Measurements from ENCODE around the gene PLEKHG3. TPM values are rescaled to one million over a fixed set of nuclear protein-coding genes. Genes with fewer than 3 reads are reported as not detected.

PLEKHG3 gene
- total RNA-seq, 2 experiments from 2014 or later: 20.1 to 22.6 TPM

GRCh38 chr14:64738281-64738804 lies 34.1 kb downstream of the PLEKHG3 start:
- H3K27me3 Mint-ChIP-seq: no peaks in the 10 kb centered on the region
- intact Hi-C loops (cut with micrococcal nuclease): no loop called here
- H3K9me3 Mint-ChIP-seq: no peaks in the 10 kb centered on the region
- DNase-seq: no peak
- no peak overlapping the region for H3K27ac Mint-ChIP-seq
- peaks cover 10% of the 10 kb centered on the region for H3K36me3 Mint-ChIP-seq
- H3K4me1 Mint-ChIP-seq (ENCODE audit: low read depth): peaks cover 17% of the 10 kb centered on the region
- no peak overlapping the region for H3K4me3 Mint-ChIP-seq
- ChIA-PET CTCF (interaction anchor here (1.1 kb wide), 1 partner anchor 64 kb away, joined by 3 read pairs; no protein-coding TSS in a partner anchor), POLR2A (interaction anchor here (0.9 kb wide), 1 partner anchor 12 kb away, joined by 3 read pairs; no protein-coding TSS in a partner anchor)

- CTCF ChIA-PET: no interaction called here
- Mint-ChIP-seq H3K27ac (no peak overlapping the region), H3K9me3 (peaks cover 2% of the 10 kb centered on the region)
Measured at GRCh38 chr14:64741200-64741599, 37.0 kb downstream of the PLEKHG3 start.

GRCh38 chr14:64741961-64742360 lies 37.7 kb downstream of the PLEKHG3 start:
- ChIA-PET CTCF (no interaction called here), POLR2A (no interaction called here)
- peaks cover 21% of the 10 kb centered on the region for H3K4me1 Mint-ChIP-seq (ENCODE audit: low read depth)
- H3K9me3 Mint-ChIP-seq: peaks cover 2% of the 10 kb centered on the region
- H3K27ac Mint-ChIP-seq: no peak overlapping the region
- no peak overlapping the region for H3K4me3 Mint-ChIP-seq
- no peak for DNase-seq
- peaks cover 23% of the 10 kb centered on the region for H3K36me3 Mint-ChIP-seq
- H3K27me3 Mint-ChIP-seq: no peaks in the 10 kb centered on the region
- intact Hi-C loops (cut with micrococcal nuclease): no loop called here

More at GRCh38 chr14:64741200-64741599, 37.0 kb downstream of the PLEKHG3 start:
- POLR2A ChIA-PET: no interaction called here
- peaks cover 23% of the 10 kb centered on the region for H3K36me3 Mint-ChIP-seq
- DNase-seq: no peak
- no peak overlapping the region for H3K4me3 Mint-ChIP-seq
- H3K27me3 Mint-ChIP-seq: no peaks in the 10 kb centered on the region
- peaks cover 14% of the 10 kb centered on the region for H3K4me1 Mint-ChIP-seq (ENCODE audit: low read depth)
- intact Hi-C loops (cut with micrococcal nuclease): no loop called here

GRCh38 chr14:64743061-64743460 lies 38.8 kb downstream of the PLEKHG3 start:
- DNase-seq: no peak
- peaks cover 23% of the 10 kb centered on the region for H3K36me3 Mint-ChIP-seq
- peaks cover 29% of the 10 kb centered on the region for H3K4me1 Mint-ChIP-seq (ENCODE audit: low read depth)
- ChIA-PET POLR2A (no interaction called here), CTCF (no interaction called here)
- H3K4me3 Mint-ChIP-seq: no peak overlapping the region
- H3K9me3 Mint-ChIP-seq: peaks cover 2% of the 10 kb centered on the region
- H3K27ac Mint-ChIP-seq: no peak overlapping the region
- H3K27me3 Mint-ChIP-seq: no peaks in the 10 kb centered on the region
- intact Hi-C loops (cut with micrococcal nuclease): no loop called here

- Mint-ChIP-seq H3K27ac (peak overlapping the region; percentile 30), H3K36me3 (peaks cover 21% of the 10 kb centered on the region), H3K4me1 (ENCODE audit: low read depth) (peaks cover 29% of the 10 kb centered on the region), H3K9me3 (peaks cover 2% of the 10 kb centered on the region), H3K27me3 (no peaks in the 10 kb centered on the region), H3K4me3 (no peak overlapping the region)
- intact Hi-C loops (cut with micrococcal nuclease): no loop called here
- no peak for DNase-seq
- ChIA-PET POLR2A (no interaction called here), CTCF (interaction anchor here (1.2 to 1.3 kb wide), 2 partner anchors 15 to 19 kb away, joined by 4 to 6 read pairs; no protein-coding TSS in a partner anchor)
Measured at GRCh38 chr14:64745511-64746091, 41.4 kb downstream of the PLEKHG3 start.

GRCh38 chr14:64746298-64747250 lies 42.4 kb downstream of the PLEKHG3 start:
- peaks cover 2% of the 10 kb centered on the region for H3K9me3 Mint-ChIP-seq
- H3K27ac Mint-ChIP-seq: peak overlapping the region; percentile 14
- no peaks in the 10 kb centered on the region for H3K27me3 Mint-ChIP-seq
- intact Hi-C loops (cut with micrococcal nuclease): no loop called here
- ChIA-PET CTCF (interaction anchor here (1.0 to 1.3 kb wide), 3 partner anchors 14 to 75 kb away, joined by 4 to 6 read pairs (median 5); no protein-coding TSS in a partner anchor), POLR2A (no interaction called here)
- no peak for DNase-seq
- H3K4me3 Mint-ChIP-seq: no peak overlapping the region
- H3K4me1 Mint-ChIP-seq (ENCODE audit: low read depth): peaks cover 29% of the 10 kb centered on the region
- H3K36me3 Mint-ChIP-seq: peaks cover 16% of the 10 kb centered on the region

GRCh38 chr14:64747327-64747726 lies 43.1 kb downstream of the PLEKHG3 start:
- peak; percentile 38 for DNase-seq
- ChIA-PET POLR2A (no interaction called here), CTCF (interaction anchor here (0.6 to 1.0 kb wide), 2 partner anchors 75 to 144 kb away, joined by 3 to 5 read pairs; no protein-coding TSS in a partner anchor)
- Mint-ChIP-seq H3K4me1 (ENCODE audit: low read depth) (peaks cover 29% of the 10 kb centered on the region), H3K27me3 (no peaks in the 10 kb centered on the region), H3K9me3 (peaks cover 2% of the 10 kb centered on the region), H3K36me3 (peaks cover 13% of the 10 kb centered on the region), H3K4me3 (no peak overlapping the region), H3K27ac (no peak overlapping the region)
- intact Hi-C loops (cut with micrococcal nuclease): no loop called here

GRCh38 chr14:64748521-64748920 lies 44.3 kb downstream of the PLEKHG3 start:
- Mint-ChIP-seq H3K4me3 (no peak overlapping the region), H3K27me3 (no peaks in the 10 kb centered on the region), H3K36me3 (peaks cover 13% of the 10 kb centered on the region), H3K9me3 (peaks cover 2% of the 10 kb centered on the region), H3K4me1 (ENCODE audit: low read depth) (peaks cover 29% of the 10 kb centered on the region), H3K27ac (no peak overlapping the region)
- ChIA-PET CTCF (no interaction called here), POLR2A (no interaction called here)
- intact Hi-C loops (cut with micrococcal nuclease): no loop called here
- no peak for DNase-seq

- Mint-ChIP-seq H3K9me3 (peaks cover under 1% of the 10 kb centered on the region), H3K27ac (no peak overlapping the region), H3K4me1 (ENCODE audit: low read depth) (peaks cover 29% of the 10 kb centered on the region), H3K4me3 (no peak overlapping the region), H3K27me3 (no peaks in the 10 kb centered on the region), H3K36me3 (peaks cover 9% of the 10 kb centered on the region)
- ChIA-PET CTCF (interaction anchor here (1.2 kb wide), 1 partner anchor 16 kb away, joined by 6 read pairs; no protein-coding TSS in a partner anchor), POLR2A (interaction anchor here (1.2 kb wide), 1 partner anchor 11 kb away, joined by 3 read pairs; no protein-coding TSS in a partner anchor)
- intact Hi-C loops (cut with micrococcal nuclease): no loop called here
- DNase-seq: no peak
Measured at GRCh38 chr14:64748995-64749714, 44.9 kb downstream of the PLEKHG3 start.

GRCh38 chr14:64752909-64753308 lies 48.7 kb downstream of the PLEKHG3 start:
- H3K27me3 Mint-ChIP-seq: no peaks in the 10 kb centered on the region
- H3K27ac Mint-ChIP-seq: no peak overlapping the region
- POLR2A ChIA-PET: no interaction called here
- H3K9me3 Mint-ChIP-seq: no peaks in the 10 kb centered on the region
- peaks cover 31% of the 10 kb centered on the region for H3K4me1 Mint-ChIP-seq (ENCODE audit: low read depth)
- no peak for DNase-seq
- no peaks in the 10 kb centered on the region for H3K36me3 Mint-ChIP-seq
- intact Hi-C loops (cut with micrococcal nuclease): no loop called here
- no peak overlapping the region for H3K4me3 Mint-ChIP-seq
- CTCF ChIA-PET: interaction anchor here (1.2 kb wide), 1 partner anchor 12 kb away, joined by 3 read pairs; no protein-coding TSS in a partner anchor

GRCh38 chr14:64753374-64753773 lies 49.1 kb downstream of the PLEKHG3 start:
- CTCF ChIA-PET: interaction anchor here (1.2 kb wide), 1 partner anchor 12 kb away, joined by 3 read pairs; no protein-coding TSS in a partner anchor
- Mint-ChIP-seq H3K4me3 (no peak overlapping the region), H3K9me3 (no peaks in the 10 kb centered on the region), H3K27me3 (no peaks in the 10 kb centered on the region), H3K27ac (no peak overlapping the region), H3K36me3 (no peaks in the 10 kb centered on the region), H3K4me1 (ENCODE audit: low read depth) (peaks cover 35% of the 10 kb centered on the region)
- intact Hi-C loops (cut with micrococcal nuclease): no loop called here
- DNase-seq: no peak
- POLR2A ChIA-PET: no interaction called here
